Embryonic facial prominence (tissue), 1 donor: ENCODE results near the gene B9D2.

Experiments
- DNase-seq: peaks from one replicate; pipeline ENCODE4 v3.0.0-alpha.2; 2016; ENCODE audit errors: extremely low spot score

The B9D2 gene

DNA sequence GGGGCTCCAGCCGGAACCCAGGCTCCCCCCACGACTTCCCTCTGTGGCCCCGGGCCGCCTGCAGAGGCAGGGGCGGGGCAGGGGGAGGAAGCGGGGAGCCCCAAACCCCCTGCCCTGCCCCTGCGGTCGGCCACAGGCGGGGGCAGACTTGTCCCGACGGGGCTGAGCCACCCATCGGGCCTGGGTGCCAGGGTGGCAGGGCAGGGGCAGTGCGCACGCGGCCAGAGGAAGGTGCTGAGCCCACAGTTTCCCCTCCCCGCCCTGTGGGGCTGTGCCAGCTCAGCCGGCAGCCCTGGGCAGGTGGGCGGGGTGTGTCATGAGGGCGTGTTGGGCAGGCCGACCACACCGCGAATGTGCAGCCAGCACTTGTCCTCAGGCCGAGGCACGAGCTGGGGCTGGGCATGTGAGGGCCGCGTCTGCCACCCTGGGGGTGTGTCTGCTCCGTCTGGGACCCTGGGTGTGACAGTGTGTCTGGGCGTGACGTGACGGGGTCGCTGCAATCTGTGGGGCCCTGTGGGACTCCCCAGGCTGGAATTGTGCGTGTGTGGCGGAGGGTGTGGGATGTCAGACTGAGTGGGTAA, 36.3 kb downstream of the B9D2 start:
- no peak for DNase-seq

DNA sequence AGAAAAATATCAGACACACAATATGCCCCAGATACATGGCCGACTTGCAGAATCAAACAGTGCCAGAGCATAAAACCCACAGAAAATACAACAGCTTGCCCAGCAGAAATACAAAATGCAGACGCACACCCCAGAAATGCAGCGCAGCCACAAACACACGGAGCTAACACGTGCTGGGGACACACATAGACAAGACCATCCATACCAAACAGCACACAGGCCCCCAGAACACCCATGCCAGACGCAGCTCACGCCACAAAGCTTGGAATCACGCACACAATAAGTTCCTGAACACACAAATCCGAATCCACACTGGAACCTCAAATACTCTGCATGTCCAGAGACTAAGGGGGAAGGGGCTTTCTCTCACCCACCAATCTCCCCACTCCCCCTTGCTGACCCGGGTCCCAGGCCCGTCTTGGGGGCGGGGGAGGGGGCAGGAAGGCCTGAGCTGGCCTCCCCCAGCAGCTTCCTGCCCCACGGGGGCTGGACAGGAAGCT, 36.8 kb downstream of the B9D2 start:
- no peak for DNase-seq

DNA sequence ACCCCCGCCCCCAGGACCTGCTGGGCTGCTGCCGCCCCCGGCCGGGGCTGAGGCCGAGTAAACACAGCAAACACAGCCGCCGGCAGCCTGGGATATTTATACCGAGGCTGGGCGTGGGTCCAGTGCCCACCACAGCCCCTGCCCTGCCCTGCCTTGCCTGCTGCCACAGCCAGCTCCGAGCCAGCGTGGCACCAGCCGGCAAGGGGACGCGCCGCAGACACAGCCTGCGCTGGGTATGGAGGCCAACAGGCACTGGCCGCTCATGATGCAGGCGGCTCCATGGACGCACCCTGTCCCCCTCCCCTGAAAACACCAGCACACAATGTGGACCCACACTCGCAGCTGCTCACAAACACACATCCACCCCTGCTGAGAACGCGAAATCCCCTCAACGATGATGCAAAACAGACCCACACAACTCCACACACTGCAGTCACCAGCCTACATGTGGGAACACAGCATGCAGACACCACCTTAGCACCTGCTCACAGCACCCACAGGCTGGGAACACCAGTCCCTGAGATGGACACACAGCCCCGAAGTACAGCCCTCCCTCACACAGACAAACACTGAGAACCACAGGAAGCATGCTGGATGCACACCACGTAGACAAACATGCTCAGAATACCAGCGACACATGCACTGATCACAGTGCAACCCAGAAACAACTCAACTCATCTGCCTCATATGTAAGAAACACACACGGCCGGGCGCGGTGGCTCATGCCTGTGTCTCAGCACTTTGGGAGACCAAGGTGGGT, 37.8 kb downstream of the B9D2 start:
- no peak for DNase-seq

DNA sequence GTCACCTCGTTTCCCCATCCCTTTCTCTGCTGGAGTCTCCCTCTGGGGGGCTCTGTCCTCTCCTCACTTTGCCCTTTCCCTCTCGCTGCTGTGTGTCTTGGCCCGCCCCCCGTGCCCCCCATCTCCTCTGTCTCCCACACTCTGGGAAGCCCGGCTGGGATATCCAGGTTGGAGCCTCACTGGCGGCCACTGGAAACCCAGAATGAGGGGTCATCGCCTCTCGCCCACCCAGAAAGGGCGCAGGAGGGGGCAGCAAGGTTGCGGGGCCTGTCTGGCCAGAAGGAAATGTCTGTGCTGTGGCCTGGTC, 38.4 kb downstream of the B9D2 start:
- no peak for DNase-seq

DNA sequence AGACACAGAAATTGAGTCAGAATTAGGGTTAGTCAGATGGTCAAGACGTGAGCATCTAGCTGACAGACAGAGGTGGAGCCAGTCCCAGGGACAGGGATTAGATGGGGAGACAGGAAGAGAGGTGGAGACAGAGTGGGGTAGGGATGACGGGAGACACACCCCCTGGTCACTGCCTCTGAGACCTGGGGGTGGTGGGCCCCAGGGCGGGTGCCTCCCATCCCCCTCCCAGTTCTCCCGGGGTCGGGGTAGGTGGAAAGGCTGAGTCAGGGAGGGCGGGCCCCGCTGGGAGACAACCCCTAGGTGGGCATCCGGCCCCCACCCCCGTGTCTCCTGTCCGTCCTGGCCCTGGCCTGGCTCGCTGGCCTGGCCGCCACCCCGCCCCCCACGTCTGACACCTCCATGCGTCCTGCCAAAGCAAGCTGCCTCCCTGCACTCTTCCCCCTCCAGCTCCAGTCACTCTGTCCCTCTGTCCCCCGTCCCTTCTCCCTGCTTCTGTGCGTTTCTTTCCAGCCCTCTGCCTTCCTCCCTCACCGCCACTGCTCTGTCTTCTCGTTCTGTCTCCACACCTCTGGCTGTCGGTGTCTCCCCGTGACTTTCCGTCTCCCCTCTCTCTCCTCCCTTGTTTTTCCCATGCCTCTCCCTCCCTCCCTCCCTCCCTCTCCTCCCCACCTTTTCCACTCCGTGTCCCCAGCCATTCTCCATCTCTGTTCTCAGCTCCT, 38.9 kb downstream of the B9D2 start:
- no peak for DNase-seq

DNA sequence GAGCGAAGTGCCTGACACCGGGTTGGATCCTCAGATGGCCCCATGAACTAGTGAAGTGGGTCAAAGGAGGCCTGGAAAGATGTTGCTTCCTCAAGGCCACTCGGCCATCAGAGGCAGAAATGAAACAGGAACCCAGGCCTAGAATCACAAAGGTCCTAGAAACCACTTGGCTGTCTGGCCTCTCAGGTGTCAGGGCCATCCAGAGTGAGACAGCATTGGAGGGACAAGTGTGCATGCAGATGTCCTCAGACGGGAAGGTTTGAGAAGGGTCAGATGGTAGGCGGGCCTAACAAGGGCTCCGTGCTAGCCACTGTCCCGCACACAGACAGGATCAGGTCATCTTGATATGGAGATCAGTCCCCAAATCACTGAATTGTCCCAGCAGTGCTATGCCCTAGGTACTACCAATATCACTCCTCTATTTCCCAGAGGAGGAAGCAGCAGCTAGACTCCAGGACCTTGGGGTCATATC, 39.7 kb downstream of the B9D2 start:
- no peak for DNase-seq

DNA sequence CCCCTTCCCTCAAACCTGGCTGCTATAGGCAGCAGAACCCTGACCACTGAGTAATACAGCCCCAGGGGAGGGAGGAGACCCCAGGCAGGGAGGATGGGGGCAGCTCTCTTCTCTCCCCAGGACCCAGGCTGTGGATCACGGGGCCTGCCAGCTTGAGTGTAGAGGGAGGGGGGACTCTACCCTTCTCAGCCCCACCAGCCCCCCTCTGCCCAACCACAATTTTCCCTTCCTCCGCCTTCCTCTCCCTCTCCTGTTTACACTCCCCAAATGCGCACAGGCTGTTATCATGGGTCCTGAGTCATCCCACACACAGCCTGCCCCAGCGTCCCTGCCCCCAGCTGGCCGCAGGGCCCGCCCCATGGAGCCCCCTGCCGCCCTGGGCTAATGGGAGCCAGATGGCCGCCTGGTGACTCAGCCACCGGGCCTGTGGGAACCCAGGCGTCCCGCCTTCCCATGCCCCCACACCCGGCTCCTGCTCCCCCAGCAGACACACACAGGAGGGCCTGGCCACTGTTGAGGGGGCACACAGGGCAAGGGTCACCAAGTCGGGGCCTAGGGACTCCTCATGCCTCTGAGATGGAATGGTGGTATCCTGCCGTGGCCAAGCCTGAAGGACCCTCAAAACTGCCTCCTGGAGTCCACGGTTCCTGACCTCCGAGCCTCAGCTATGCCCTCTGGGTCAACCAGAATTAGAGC, 40.4 kb downstream of the B9D2 start:
- no peak for DNase-seq

DNA sequence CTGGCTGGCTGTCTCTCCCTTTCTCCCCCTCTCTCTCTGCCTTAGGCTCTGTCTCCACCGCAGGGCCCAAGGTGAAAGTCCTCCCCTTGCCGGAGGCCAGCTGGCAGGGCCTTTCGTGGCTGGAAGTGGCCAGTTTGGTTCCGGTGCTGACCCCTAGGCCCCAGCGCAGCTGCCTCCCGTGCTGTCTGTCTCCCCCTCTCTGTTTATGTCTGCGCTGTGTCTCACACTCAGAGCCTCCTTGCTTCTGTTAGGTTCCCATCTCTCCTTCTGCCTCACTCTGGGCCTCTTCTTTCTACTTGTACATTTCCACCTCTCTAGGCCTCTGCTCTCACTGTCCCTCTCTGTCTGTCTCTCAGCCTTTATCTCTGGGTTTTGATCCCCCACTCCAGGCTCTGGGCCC, 40.9 kb downstream of the B9D2 start:
- no peak for DNase-seq

DNA sequence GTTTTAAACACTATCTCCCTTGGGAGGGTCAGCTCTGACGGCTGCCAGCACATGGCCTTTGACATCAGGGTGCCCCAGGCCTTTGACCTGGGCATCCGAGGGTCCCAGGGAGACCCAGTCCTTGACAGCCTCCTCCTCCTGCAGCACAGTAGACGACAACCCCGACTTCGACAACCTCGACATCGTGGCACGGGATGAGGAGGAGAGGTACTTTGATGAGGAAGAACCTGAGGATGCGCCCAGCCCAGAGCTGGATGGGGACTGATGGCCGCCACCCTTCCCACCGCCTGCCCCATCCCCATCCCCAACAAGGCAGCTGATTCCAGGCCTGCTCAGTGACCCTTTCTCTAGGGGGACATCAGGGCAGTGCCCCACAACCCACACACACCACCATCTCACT, 41.5 kb downstream of the B9D2 start:
- DNase-seq, result no peak

DNA sequence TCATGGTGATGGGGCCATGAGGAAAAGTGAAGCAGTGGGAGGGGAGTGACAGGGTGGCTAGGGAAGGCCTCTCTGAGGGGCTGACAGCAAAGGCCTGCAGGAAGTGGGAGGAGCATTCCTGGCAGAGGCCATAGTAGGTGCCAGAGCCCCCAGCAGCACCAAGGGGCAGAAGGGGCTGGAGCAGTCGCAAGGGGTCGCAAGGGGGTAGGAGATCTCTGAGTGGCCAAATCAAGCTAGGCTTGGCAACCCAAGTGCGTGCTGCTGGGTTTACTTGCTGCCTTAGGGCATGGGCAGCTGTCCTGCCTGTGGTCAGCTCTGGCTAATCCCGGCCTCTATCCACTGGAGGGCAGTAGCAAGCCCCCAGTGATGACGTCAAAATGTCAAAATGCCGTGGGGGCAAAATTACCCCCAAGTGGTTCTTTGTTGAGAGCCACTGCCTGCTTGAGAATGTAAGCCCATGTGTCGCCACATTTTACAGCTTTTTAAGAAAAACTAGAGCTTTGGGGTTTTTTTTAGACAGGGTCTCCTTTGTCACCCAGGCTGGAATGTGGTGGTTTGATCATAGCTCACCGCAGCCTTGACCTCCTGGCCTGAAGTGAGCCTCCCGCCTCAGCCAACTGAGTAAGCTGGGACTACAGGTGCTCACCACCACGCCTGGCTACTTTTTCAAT, 42.2 kb downstream of the B9D2 start:
- no peak for DNase-seq

DNA sequence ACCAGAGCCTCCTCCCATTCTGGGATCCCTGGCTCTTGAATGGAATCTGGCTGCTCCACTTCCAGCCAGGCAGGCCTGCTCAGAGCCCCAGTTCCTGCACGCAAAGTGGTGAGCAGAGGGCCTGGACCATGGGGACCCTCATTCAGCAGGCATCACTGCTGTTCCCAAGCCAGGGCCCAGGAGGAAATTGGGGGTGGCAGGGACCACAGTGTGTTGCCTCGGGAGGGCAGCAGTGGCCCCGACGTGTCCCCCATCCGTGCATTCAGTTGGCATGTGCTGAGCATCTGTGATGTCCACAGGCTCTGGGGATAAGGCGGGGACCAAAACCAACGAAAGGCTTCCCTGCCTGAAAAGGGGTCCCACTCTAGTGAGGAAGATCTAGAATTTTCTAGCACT, 42.7 kb downstream of the B9D2 start:
- DNase-seq, result no peak

DNA sequence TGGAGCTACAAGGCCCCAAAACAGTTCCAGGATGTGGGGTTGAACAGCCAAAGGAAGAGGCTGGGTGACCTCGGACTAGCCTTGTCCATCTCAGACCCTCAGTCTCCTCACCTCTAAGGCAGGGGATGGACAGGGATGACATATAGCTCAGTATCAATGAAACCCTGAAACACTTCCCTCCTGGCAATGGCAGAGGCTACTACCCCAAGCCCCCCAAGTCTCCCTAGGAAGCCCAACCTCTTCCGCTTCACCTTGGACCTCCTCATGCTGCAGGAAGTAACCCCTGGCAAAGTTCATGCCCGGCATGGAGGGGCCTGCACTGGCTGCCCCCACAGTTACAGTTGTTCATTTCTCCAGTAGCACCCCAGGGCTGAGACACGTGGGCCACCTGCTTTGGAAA, 43.4 kb downstream of the B9D2 start:
- no peak for DNase-seq

DNA sequence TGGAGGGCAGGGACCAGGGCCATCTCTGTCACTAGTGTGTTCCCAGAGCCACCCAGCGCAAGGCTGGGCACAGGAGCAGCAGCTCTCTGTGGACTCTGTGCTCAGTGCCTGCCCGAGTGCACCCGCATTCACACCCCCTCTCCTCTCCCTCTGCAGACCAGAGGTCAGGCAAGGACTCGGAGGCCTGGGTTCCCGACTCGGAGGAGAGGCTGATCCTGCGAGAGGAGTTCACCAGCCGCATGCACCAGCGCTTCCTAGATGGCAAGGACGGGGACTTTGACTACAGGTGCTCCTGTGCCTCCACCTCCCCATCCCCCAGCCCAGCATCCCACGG, 43.8 kb downstream of the B9D2 start:
- DNase-seq, result no peak

DNA sequence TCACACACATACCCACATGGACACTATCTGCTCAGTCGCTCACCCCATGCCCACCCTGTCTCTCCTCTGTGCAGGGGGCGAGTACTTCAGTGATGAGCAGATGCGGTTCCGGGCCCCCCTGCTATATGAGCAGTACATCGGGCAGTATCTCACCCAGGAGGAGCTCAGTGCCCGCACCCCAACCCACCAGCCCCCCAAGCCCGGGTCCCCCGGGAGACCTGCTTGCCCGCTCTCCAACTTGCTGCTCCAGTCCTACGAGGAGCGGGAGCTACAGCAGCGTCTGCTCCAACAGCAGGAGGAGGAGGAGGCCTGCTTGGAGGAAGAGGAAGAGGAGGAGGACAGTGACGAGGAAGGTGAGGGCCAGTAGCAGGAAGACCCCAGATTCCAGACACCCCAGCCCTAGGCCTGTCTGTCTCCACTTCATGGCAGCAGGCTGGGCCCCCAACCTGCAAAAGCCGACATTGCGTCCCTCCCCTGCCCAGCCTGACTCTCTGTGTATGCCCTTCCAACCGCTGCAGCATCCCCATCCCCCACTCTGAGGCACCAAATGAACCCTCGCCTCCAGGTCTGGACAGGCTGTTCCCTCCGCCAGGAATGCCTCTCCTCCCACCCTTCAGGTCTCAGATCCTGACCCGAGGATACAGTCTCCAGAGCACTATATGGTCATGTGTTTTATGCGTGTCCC, 44.3 kb downstream of the B9D2 start:
- DNase-seq, result no peak

DNA sequence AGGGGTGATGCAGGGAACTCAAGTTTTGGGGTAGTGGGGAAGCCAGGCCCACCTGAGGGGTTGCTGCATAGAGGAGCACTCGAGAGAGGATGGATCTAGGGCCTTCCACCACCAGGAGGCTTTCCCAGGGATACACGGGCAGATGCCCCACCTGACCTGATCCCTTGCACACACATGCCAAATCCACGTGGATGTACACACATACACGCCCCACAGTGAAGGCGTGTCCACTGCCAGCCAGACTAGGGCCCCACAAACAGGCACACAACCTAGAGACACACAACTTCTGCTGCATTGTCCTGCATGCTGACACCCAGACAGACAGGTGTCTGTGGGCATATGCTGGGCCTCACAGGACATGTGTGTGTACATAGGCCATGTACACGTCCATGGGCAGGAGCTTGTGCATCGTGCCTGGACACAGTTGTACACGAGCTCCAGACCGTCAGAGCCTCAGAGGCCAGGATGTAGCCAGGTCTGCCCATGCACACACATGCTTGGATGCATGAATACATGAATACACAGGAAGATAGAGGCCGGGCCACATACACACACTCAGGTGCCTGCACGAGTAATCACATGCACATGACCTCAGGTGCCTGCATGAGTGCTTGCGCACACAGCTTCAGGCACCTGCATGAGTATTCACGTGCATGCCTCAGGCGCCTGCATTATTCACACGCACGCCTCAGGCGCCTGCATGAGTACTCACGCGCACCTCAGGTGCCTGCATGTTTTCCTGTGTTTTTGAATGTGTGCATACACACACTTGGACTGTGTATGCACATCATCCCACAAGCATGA, 45.1 kb downstream of the B9D2 start:
- DNase-seq, result no peak

DNA sequence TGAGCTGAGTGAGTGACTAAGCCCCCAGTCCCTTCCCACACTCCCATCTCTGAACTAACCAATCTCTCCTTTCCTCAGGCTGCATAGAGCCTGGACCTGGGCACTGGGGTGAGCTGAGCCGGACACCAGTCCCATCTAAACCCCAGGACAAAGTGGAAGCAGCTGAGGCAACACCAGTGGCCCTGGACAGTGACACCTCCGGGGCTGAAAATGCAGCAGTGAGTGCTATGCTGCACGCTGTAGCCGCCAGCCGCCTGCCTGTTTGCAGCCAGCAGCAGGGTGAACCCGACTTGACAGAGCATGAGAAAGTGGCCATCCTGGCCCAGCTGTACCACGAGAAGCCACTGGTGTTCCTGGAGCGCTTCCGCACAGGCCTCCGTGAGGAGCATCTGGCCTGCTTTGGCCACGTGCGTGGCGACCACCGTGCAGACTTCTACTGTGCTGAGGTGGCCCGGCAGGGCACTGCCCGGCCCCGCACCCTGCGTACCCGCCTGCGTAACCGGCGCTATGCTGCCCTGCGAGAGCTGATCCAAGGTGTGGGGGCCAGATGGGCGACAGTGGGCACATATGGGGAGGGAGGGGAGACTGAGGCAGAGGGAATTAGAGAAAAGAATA, 47.5 kb downstream of the B9D2 start:
- DNase-seq, result no peak

DNA sequence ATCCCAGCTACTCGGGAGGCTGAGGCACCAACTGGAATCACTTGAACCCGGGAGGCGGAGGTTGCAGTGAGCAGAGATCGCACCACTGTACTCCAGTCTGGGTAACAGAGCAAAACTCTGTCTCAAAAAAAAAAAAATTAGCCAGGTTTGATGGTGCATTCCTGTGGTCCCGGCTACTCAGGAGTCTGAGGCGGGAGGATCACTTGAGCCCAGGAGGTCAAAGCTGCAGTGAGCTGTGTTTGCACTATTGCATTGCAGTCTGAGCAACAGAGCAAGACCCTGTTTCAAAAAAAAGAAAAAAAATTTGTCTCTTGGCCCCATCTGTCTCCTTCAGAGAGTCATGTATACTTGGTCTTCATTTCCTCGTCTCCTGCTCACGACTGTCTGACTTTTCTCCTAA, 52.3 kb downstream of the B9D2 start:
- DNase-seq, result no peak

DNA sequence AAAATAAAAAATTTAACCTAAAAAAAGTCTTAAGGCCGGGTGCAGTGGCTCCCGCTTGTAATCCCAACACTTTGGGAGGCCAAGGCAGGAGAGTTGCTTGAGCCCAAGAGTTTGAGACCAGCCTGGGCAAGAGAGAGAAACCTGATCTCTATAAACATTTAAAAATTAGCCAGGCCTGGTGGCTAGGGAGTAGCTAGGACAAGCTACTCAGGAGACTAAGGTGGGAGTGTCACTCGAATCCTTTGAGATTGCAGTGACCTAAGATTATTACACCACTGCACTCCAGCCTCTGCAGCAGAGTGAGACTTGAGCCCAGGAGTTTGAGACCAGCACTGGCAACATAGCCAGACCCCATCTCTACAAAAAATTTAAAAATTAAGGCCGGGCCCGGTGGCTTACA, 52.9 kb downstream of the B9D2 start:
- DNase-seq, result no peak

DNA sequence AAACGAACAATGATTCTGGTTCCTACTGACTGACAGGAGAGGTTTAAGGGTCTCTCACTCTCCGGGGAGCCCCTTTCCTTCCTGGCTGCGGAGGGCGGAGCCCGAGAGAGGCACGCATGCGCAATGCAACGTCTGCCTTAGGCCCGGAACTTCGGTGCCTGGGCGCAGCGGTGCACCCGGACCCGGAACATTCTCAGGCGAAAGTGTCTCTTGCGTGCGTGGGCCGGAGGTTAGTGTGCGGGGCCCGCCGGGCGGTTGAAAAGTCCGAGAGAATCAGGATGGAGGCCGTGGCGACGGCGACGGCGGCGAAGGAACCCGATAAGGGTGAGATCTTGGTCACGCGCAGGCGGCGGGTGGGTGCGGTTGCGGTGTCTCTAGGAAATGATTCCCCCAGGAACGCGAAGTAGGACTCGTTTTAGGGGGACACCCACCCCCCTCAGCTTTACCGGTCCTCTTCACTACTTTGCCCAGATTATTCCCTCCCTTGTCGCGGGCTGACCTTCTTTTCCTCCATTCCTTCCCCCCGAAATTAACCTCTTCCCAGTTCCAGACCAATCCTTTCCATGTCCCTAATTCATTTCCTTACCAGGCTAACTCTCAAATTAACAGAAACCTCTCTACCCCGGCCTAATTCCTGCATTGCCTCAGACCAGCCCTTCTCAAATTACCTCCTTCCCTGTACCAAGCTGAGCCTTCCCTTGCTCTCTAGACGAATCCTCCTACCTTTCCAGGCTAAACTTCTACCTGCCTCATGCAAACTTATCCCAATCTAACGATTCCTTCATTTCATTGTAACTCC, 53.7 kb downstream of the B9D2 start, which contains the start of gene CCDC97:
CCDC97 (plus strand) TSS at position 140 of the 799 bp plus-strand sequence; CDS start at position 279, 139 bp downstream.
- peak; percentile 79 for DNase-seq
